ENCODE measurements around the gene NOC4L.
A peak's percentile ranks its signal among the peaks of the same experiment; 100 is the strongest.
"Not testable (repeated sequence)": the region's sequence is repeated elsewhere in the genome, so short reads cannot be mapped to it uniquely, and the experiment has no call there.

NOC4L gene

GRCh38 chr12:132144115-132144809 is at the start of gene NOC4L, which contains the start of gene DDX51:
Gene NOC4L, plus strand, starts transcription at chr12:132144457. Its CDS starts 32 bp downstream, at chr12:132144489.
Gene DDX51, minus strand, starts transcription at chr12:132144319. Its CDS starts 23 bp downstream, at chr12:132144296.
- DNase-seq (ENCODE audit: low spot score) = peak; percentile 99

- DNase-seq (ENCODE audit: low spot score) = no peak
These were observed 48.5 kb upstream of the NOC4L start for GRCh38 chr12:132095520-132096409.

- DNase-seq (ENCODE audit: low spot score) = no peak
These were observed 44.5 kb upstream of the NOC4L start for GRCh38 chr12:132099739-132100138.

GRCh38 chr12:132100306-132101065 is 43.8 kb upstream of the NOC4L start:
- DNase-seq (ENCODE audit: low spot score) = no peak

GRCh38 chr12:132102297-132102696 is 42.0 kb upstream of the NOC4L start:
- no peak for DNase-seq (ENCODE audit: low spot score)

GRCh38 chr12:132103072-132103471 is 41.2 kb upstream of the NOC4L start:
- not testable (repeated sequence) for DNase-seq (ENCODE audit: low spot score)

- DNase-seq (ENCODE audit: low spot score) = no peak
These were observed 40.5 kb upstream of the NOC4L start for GRCh38 chr12:132103542-132104308.

GRCh38 chr12:132105467-132105866 is 38.8 kb upstream of the NOC4L start:
- DNase-seq (ENCODE audit: low spot score) = no peak

GRCh38 chr12:132106921-132107320 is 37.3 kb upstream of the NOC4L start:
- DNase-seq (ENCODE audit: low spot score) = no peak

- peak; percentile 67 for DNase-seq (ENCODE audit: low spot score)
These were observed 35.9 kb upstream of the NOC4L start for GRCh38 chr12:132108211-132108832.

- DNase-seq (ENCODE audit: low spot score) = no peak
These were observed 34.5 kb upstream of the NOC4L start for GRCh38 chr12:132109741-132110140.

GRCh38 chr12:132110677-132111076 is 33.6 kb upstream of the NOC4L start:
- DNase-seq (ENCODE audit: low spot score) = no peak

- DNase-seq (ENCODE audit: low spot score) = no peak
These were observed 32.5 kb upstream of the NOC4L start for GRCh38 chr12:132111654-132112304.

- no peak for DNase-seq (ENCODE audit: low spot score)
These were observed 29.6 kb upstream of the NOC4L start for GRCh38 chr12:132114667-132115066.

GRCh38 chr12:132115500-132115899 is 28.8 kb upstream of the NOC4L start:
- no peak for DNase-seq (ENCODE audit: low spot score)

- no peak for DNase-seq (ENCODE audit: low spot score)
These were observed 27.3 kb upstream of the NOC4L start for GRCh38 chr12:132116709-132117557.

- no peak for DNase-seq (ENCODE audit: low spot score)
These were observed 26.7 kb upstream of the NOC4L start for GRCh38 chr12:132117558-132117875.

- DNase-seq (ENCODE audit: low spot score) = no peak
These were observed 25.4 kb upstream of the NOC4L start for GRCh38 chr12:132118876-132119275.

GRCh38 chr12:132121283-132121682 is 23.0 kb upstream of the NOC4L start:
- DNase-seq (ENCODE audit: low spot score) = no peak
